HEK293 (cell line): ENCODE measurements around the gene THAP4.

Source experiments
- ZNF121 ChIP-seq: fragments of 450-650 bp; formaldehyde crosslinking; IDR thresholded peaks from 2 replicates; pipeline ENCODE4 v1.5.1; 2016; ENCODE audit warnings: missing biosample characterization, missing genetic modification characterization
- ZNF747 ChIP-seq: fragments of 450-650 bp; formaldehyde crosslinking; IDR thresholded peaks from 2 replicates; pipeline ENCODE4 v1.5.1; 2016; ENCODE audit warnings: missing biosample characterization, missing genetic modification characterization
- ZSCAN30 ChIP-seq: fragments of 450-650 bp; IDR thresholded peaks from 2 replicates; pipeline ENCODE4 v1.5.1; 2018; ENCODE audit warnings: missing biosample characterization, mild to moderate bottlenecking, missing genetic modification characterization, moderate library complexity
- TF ChIP-seq, protein P1 (sequence below): fragments of 450-650 bp; formaldehyde crosslinking; IDR thresholded peaks from 2 replicates; pipeline ENCODE4 v1.5.1; 2016; ENCODE audit warnings: missing biosample characterization, missing genetic modification characterization
- TF ChIP-seq, protein P2 (sequence below): sonication (generic); formaldehyde crosslinking; IDR thresholded peaks from 2 replicates; pipeline ENCODE4 v1.8.1; 2022; ENCODE audit warnings: mild to moderate bottlenecking, moderate library complexity, missing genetic modification reagents
- TF ChIP-seq, protein P3 (sequence below): fragments of 450-650 bp; formaldehyde crosslinking; IDR thresholded peaks from 2 replicates; pipeline ENCODE4 v1.5.1; 2016; ENCODE audit warnings: missing biosample characterization, missing genetic modification characterization
- TF ChIP-seq, protein P4 (sequence below): fragments of 450-650 bp; formaldehyde crosslinking; IDR thresholded peaks from 2 replicates; pipeline ENCODE4 v1.5.1; 2016; ENCODE audit warnings: missing biosample characterization, missing genetic modification characterization, low read depth

DNA sequence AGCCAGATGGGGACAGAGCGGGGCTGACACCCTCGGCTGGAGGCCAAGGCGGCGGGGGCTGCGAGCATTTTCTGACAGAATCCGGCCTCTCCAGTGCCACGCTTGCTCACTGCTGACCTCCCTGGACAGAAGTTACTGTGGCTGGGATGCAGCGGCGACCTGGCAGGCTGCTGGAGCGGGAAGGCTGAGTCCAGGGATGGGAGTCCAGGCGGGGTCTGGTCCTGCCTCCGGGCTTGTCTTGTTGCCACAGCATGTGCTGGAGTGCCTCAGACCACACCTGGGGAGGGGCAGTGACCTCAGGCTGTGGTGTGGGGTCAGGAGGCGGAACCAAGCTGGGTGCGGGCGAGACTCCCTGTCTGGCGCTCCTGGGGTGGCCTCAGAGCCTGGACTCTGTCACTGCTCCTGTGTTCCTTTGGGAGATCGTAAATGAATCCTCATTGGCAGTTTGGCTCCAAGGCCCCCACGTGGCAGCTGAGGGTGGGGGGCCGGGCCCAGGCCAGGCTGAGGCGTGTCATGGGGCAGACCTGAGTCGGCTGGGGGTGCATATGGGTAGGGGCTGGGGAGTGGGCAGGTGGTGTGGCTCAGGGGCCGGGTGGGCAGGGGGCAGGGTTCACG lies 72.9 kb downstream of the THAP4 start:
- TF ChIP-seq, protein P1, sequence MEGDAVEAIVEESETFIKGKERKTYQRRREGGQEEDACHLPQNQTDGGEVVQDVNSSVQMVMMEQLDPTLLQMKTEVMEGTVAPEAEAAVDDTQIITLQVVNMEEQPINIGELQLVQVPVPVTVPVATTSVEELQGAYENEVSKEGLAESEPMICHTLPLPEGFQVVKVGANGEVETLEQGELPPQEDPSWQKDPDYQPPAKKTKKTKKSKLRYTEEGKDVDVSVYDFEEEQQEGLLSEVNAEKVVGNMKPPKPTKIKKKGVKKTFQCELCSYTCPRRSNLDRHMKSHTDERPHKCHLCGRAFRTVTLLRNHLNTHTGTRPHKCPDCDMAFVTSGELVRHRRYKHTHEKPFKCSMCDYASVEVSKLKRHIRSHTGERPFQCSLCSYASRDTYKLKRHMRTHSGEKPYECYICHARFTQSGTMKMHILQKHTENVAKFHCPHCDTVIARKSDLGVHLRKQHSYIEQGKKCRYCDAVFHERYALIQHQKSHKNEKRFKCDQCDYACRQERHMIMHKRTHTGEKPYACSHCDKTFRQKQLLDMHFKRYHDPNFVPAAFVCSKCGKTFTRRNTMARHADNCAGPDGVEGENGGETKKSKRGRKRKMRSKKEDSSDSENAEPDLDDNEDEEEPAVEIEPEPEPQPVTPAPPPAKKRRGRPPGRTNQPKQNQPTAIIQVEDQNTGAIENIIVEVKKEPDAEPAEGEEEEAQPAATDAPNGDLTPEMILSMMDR = no peak
- TF ChIP-seq, protein P2, sequence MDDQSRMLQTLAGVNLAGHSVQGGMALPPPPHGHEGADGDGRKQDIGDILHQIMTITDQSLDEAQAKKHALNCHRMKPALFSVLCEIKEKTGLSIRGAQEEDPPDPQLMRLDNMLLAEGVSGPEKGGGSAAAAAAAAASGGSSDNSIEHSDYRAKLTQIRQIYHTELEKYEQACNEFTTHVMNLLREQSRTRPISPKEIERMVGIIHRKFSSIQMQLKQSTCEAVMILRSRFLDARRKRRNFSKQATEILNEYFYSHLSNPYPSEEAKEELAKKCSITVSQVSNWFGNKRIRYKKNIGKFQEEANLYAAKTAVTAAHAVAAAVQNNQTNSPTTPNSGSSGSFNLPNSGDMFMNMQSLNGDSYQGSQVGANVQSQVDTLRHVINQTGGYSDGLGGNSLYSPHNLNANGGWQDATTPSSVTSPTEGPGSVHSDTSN = no peak
- TF ChIP-seq ZNF121 (tag by site-specific recombination) (no peak), ZNF747 (tag by site-specific recombination) (no peak), ZSCAN30 (tag by site-specific recombination) (no peak)
- TF ChIP-seq, protein P3, sequence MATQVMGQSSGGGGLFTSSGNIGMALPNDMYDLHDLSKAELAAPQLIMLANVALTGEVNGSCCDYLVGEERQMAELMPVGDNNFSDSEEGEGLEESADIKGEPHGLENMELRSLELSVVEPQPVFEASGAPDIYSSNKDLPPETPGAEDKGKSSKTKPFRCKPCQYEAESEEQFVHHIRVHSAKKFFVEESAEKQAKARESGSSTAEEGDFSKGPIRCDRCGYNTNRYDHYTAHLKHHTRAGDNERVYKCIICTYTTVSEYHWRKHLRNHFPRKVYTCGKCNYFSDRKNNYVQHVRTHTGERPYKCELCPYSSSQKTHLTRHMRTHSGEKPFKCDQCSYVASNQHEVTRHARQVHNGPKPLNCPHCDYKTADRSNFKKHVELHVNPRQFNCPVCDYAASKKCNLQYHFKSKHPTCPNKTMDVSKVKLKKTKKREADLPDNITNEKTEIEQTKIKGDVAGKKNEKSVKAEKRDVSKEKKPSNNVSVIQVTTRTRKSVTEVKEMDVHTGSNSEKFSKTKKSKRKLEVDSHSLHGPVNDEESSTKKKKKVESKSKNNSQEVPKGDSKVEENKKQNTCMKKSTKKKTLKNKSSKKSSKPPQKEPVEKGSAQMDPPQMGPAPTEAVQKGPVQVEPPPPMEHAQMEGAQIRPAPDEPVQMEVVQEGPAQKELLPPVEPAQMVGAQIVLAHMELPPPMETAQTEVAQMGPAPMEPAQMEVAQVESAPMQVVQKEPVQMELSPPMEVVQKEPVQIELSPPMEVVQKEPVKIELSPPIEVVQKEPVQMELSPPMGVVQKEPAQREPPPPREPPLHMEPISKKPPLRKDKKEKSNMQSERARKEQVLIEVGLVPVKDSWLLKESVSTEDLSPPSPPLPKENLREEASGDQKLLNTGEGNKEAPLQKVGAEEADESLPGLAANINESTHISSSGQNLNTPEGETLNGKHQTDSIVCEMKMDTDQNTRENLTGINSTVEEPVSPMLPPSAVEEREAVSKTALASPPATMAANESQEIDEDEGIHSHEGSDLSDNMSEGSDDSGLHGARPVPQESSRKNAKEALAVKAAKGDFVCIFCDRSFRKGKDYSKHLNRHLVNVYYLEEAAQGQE (tag by site-specific recombination) = no peak
- TF ChIP-seq, protein P4, sequence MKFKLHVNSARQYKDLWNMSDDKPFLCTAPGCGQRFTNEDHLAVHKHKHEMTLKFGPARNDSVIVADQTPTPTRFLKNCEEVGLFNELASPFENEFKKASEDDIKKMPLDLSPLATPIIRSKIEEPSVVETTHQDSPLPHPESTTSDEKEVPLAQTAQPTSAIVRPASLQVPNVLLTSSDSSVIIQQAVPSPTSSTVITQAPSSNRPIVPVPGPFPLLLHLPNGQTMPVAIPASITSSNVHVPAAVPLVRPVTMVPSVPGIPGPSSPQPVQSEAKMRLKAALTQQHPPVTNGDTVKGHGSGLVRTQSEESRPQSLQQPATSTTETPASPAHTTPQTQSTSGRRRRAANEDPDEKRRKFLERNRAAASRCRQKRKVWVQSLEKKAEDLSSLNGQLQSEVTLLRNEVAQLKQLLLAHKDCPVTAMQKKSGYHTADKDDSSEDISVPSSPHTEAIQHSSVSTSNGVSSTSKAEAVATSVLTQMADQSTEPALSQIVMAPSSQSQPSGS (tag by site-specific recombination) = no peak
